Sigmoid colon (tissue), 4 donors: ENCODE measurements around the gene PANK2.

Source experiments
- CTCF ChIP-seq, 4 experiments: fragments of 450-650 bp in 3 of 4; fragments of 200-600 bp in 1 of 4; IDR thresholded peaks; one replicate each; pipeline ENCODE4 v1.5.1; 2016 to 2019; ENCODE audit warnings: antibody characterized with exemption in 4 of 4, mild to moderate bottlenecking in 3 of 4, moderate library complexity in 2 of 4
- EP300 ChIP-seq, 4 donors: sonication (generic); formaldehyde crosslinking; IDR thresholded peaks; one replicate each; pipeline ENCODE4 v1.6.1; 2017; ENCODE audit warnings: antibody characterized with exemption in 4 of 4
- POLR2A ChIP-seq, 2 donors: fragments of 450-650 bp; IDR thresholded peaks; one replicate each; pipeline ENCODE4 v1.6.1; 2016; ENCODE audit warnings: antibody characterized with exemption in 2 of 2, mild to moderate bottlenecking in 2 of 2, moderate library complexity in 2 of 2
- POLR2AphosphoS5 ChIP-seq, 4 donors: sonication (generic); formaldehyde crosslinking; IDR thresholded peaks; one replicate each; pipeline ENCODE4 v1.6.1; 2017; ENCODE audit warnings: antibody characterized with exemption in 4 of 4

- no peak for TF ChIP-seq CTCF (IDR thresholded peaks at IDR 0.05)
- TF ChIP-seq POLR2AphosphoS5 (IDR thresholded peaks at IDR 0.05) = no peak
- no peak for TF ChIP-seq POLR2A (IDR thresholded peaks at IDR 0.05)
- no peak for TF ChIP-seq EP300 (IDR thresholded peaks at IDR 0.05)
These were observed 12.7 kb downstream of the PANK2 start for GRCh38 chr20:3901706-3902440.
